SK-N-SH (cell line): ENCODE results near the gene FMNL2. TPM values are rescaled to one million over a fixed set of nuclear protein-coding genes. Genes with fewer than 3 reads are reported as not detected.

Source experiments
- CTCF ChIA-PET: fragments of 300-600, 350-600 bp; formaldehyde crosslinking; extraction: SDS; loops from one replicate; lab custom pipeline; 2021; lab: Yijun Ruan, JAX
- POLR2A ChIA-PET: fragments of 350-600 bp; sonication (Branson Sonifier 250); formaldehyde crosslinking; extraction: SDS; loops from one replicate; lab custom pipeline; 2020; ENCODE audit warnings: antibody characterized with exemption, inconsistent platforms; lab: Yijun Ruan, JAX
- DNase-seq: peaks from one replicate; pipeline ENCODE4 v3.0.0; 2012
- H2AFZ ChIP-seq: fragments of 200-600 bp; sonication (generic); 2 replicates; pipeline ENCODE4 v1.8.1; 2016; ENCODE audit warnings: antibody characterized with exemption, mild to moderate bottlenecking, low read depth
- H3F3A ChIP-seq: fragments of 200-600 bp; sonication (generic); replicated peaks from 2 replicates; pipeline ENCODE3; 2016; ENCODE audit warnings: antibody characterized with exemption, mild to moderate bottlenecking; ENCODE audit not compliant: insufficient read depth
- H3K27ac ChIP-seq, 2 experiments: fragments of 200-500 bp in 1 of 2; fragments of 200-600 bp in 1 of 2; sonication (Bioruptor generic) in 1 of 2; sonication (generic), shearing (Covaris generic) in 1 of 2; 2 replicates each; pipeline versions ENCODE4 v1.5.1 to v1.6.1; 2014 to 2016; ENCODE audit warnings: low read depth in 2 of 2, inconsistent platforms in 1 of 2, low read length in 1 of 2, mild to moderate bottlenecking in 1 of 2, mixed read lengths in 1 of 2
- H3K27me3 ChIP-seq: fragments of 200-600 bp; sonication (generic), shearing (Covaris generic); 2 replicates; pipeline ENCODE4 v1.6.1; 2016; ENCODE audit warnings: mixed run types; ENCODE audit not compliant: insufficient read depth
- H3K36me3 ChIP-seq, 2 experiments: fragments of 200-500 bp in 1 of 2; fragments of 200-600 bp in 1 of 2; sonication (Bioruptor generic) in 1 of 2; sonication (generic) in 1 of 2; replicated peaks in 1 of 2; 2 replicates each; pipeline versions ENCODE3 to v1.5.1; 2014 to 2016; ENCODE audit warnings: low read length in 1 of 2, mild to moderate bottlenecking in 1 of 2; ENCODE audit not compliant: insufficient read depth in 2 of 2, control insufficient read depth in 1 of 2
- H3K4me1 ChIP-seq, 2 experiments: fragments of 200-500 bp in 1 of 2; fragments of 200-600 bp in 1 of 2; sonication (Bioruptor generic) in 1 of 2; sonication (generic), shearing (Covaris generic) in 1 of 2; 2 replicates each; pipeline versions ENCODE4 v1.5.1 to v1.6.1; 2014 to 2016; ENCODE audit warnings: low read depth in 1 of 2, low read length in 1 of 2, mixed run types in 1 of 2; ENCODE audit not compliant: insufficient read depth in 2 of 2, control insufficient read depth in 1 of 2
- H3K4me2 ChIP-seq: fragments of 200-600 bp; sonication (generic), shearing (Covaris generic); 2 replicates; pipeline ENCODE4 v1.6.1; 2017; ENCODE audit warnings: mixed run types
- H3K4me3 ChIP-seq, 2 experiments: fragments of 200-500 bp in 1 of 2; fragments of 200-600 bp in 1 of 2; sonication (Bioruptor generic) in 1 of 2; sonication (generic), shearing (Covaris generic) in 1 of 2; 2 replicates each; pipeline versions ENCODE4 v1.5.1 to v1.8.1; 2014 to 2016; ENCODE audit warnings: low read depth in 2 of 2, inconsistent platforms in 1 of 2, low read length in 1 of 2, mild to moderate bottlenecking in 1 of 2, mixed read lengths in 1 of 2, moderate library complexity in 1 of 2
- H3K79me2 ChIP-seq: fragments of 200-600 bp; sonication (generic); 2 replicates; pipeline ENCODE4 v1.8.1; 2017; ENCODE audit warnings: mild to moderate bottlenecking; ENCODE audit not compliant: insufficient read depth
- H3K9ac ChIP-seq: fragments of 200-600 bp; sonication (generic); 2 replicates; pipeline ENCODE4 v1.6.1; 2017; ENCODE audit warnings: mixed run types
- H3K9me2 ChIP-seq: fragments of 200-600 bp; sonication (generic); 2 replicates; pipeline ENCODE4 v1.6.1; 2017; ENCODE audit warnings: mixed run types
- H3K9me3 ChIP-seq: fragments of 200-600 bp; sonication (generic); 2 replicates; pipeline ENCODE4 v1.6.1; 2017; ENCODE audit warnings: mixed run types, mild to moderate bottlenecking, moderate library complexity
- H4K20me1 ChIP-seq: fragments of 200-600 bp; sonication (generic); 2 replicates; pipeline ENCODE4 v1.6.1; 2017; ENCODE audit warnings: mild to moderate bottlenecking, mixed run types; ENCODE audit not compliant: insufficient read depth
- CHD2 ChIP-seq: fragments of 150-350 bp; IDR thresholded peaks from 2 replicates; pipeline ENCODE4 v1.6.1; 2018; ENCODE audit warnings: low read length; ENCODE audit not compliant: partially characterized antibody
- ELF1 ChIP-seq: IDR thresholded peaks from 2 replicates; pipeline ENCODE4 v1.4.0; 2012
- EP300 ChIP-seq, 2 experiments: IDR thresholded peaks; 2 replicates each; pipeline versions ENCODE4 v1.4.0 to v1.6.1; 2012; ENCODE audit warnings: borderline replicate concordance in 1 of 2, low read depth in 1 of 2, low read length in 1 of 2
- FOSL2 ChIP-seq: IDR thresholded peaks from 2 replicates; pipeline ENCODE4 v1.4.0; 2012; ENCODE audit warnings: low read depth, mild to moderate bottlenecking, moderate library complexity, borderline replicate concordance
- MEF2A ChIP-seq: IDR thresholded peaks from 2 replicates; pipeline ENCODE4 v1.4.0; 2012; ENCODE audit warnings: low read depth, borderline replicate concordance
- MXI1 ChIP-seq: IDR thresholded peaks from 2 replicates; pipeline ENCODE4 v1.6.1; 2012; ENCODE audit warnings: mild to moderate bottlenecking, low read depth, low read length, improper control_type of control experiment
- POLR2AphosphoS5 ChIP-seq: IDR thresholded peaks from 2 replicates; pipeline ENCODE4 v1.6.1; 2012; ENCODE audit warnings: low read depth, low read length
- RFX5 ChIP-seq: IDR thresholded peaks from 2 replicates; pipeline ENCODE4 v1.6.1; 2012; ENCODE audit warnings: mild to moderate bottlenecking, improper control_type of control experiment, low read length
- RXRA ChIP-seq: IDR thresholded peaks from 2 replicates; pipeline ENCODE4 v1.4.0; 2012; ENCODE audit warnings: low read depth, mild to moderate bottlenecking, borderline replicate concordance
- TAF1 ChIP-seq: IDR thresholded peaks from 2 replicates; pipeline ENCODE4 v1.6.1; 2012; ENCODE audit warnings: low read depth, mild to moderate bottlenecking, low read length, moderate library complexity, borderline replicate concordance
- TCF12 ChIP-seq: IDR thresholded peaks from 2 replicates; pipeline ENCODE4 v1.4.0; 2012
- USF1 ChIP-seq: IDR thresholded peaks from 2 replicates; pipeline ENCODE4 v1.4.0; 2012; ENCODE audit warnings: low read depth, borderline replicate concordance
- WGBS: methylation state at CpG from one replicate; pipeline ENCODE4 v1.1.6; 2017; ENCODE audit warnings: low lambda C conversion rate; 5-methylcytosine and 5-hydroxymethylcytosine counted together
- polyA plus RNA-seq, 3 experiments: library from polyadenylated mRNA; depleted of rRNA; stranded (reverse); fragments of >200 nt; gene quantifications; 2 replicates each; pipeline ENCODE4 v1.2.3, GENCODE V29; 2012
- TF ChIP-seq, protein P1 (sequence below): IDR thresholded peaks from 2 replicates; pipeline ENCODE4 v1.4.0; 2012; ENCODE audit warnings: low read depth
- TF ChIP-seq, protein P2 (sequence below): IDR thresholded peaks from 2 replicates; pipeline ENCODE4 v1.6.1; 2012; ENCODE audit warnings: mild to moderate bottlenecking, low read depth, low read length, moderate library complexity
- TF ChIP-seq, protein P3 (sequence below): fragments of 150-350 bp; IDR thresholded peaks from 2 replicates; pipeline ENCODE4 v1.6.1; 2016; ENCODE audit warnings: mild to moderate bottlenecking, low read depth, low read length

FMNL2 gene
- polyA plus RNA-seq, 1 of the 3 experiments (the other 2 are of a cell fraction), result 14.5 TPM

DNA sequence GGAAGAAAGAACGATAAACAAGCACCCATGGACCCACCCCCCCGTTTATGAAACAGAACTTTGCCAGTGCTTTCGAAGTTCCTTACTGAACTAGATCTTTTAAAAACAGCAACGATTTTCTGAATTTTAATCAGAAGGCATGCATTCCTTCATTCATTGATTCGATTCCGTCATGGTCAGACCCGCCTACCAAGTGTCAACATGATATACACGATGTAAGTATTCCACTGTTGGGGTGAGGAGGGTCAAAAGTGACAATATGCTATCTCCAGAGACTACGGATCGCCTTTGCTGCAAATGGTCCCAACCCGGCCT lies 316 bp upstream of the FMNL2 start:
- H3K4me1 ChIP-seq, result peaks cover 4 to 7% of the 10 kb centered on the region in 2 experiments; a peak in 3 of 4 replicates
- TF ChIP-seq TAF1 (no peak), RFX5 (no peak), MXI1 (no peak; the same call in 1 of the 2 replicates), CHD2 (no peak), USF1 (no peak), POLR2AphosphoS5 (no peak), EP300 (IDR thresholded peaks at IDR 0.05; ENCODE audit: borderline replicate concordance in 1 of 2, low read depth in 1 of 2, low read length in 1 of 2) (no peak), FOSL2 (no peak), RXRA (no peak), TCF12 (no peak), ELF1 (no peak), MEF2A (no peak)
- TF ChIP-seq, protein P1, sequence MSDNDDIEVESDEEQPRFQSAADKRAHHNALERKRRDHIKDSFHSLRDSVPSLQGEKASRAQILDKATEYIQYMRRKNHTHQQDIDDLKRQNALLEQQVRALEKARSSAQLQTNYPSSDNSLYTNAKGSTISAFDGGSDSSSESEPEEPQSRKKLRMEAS, result no peak
- TF ChIP-seq, protein P2, sequence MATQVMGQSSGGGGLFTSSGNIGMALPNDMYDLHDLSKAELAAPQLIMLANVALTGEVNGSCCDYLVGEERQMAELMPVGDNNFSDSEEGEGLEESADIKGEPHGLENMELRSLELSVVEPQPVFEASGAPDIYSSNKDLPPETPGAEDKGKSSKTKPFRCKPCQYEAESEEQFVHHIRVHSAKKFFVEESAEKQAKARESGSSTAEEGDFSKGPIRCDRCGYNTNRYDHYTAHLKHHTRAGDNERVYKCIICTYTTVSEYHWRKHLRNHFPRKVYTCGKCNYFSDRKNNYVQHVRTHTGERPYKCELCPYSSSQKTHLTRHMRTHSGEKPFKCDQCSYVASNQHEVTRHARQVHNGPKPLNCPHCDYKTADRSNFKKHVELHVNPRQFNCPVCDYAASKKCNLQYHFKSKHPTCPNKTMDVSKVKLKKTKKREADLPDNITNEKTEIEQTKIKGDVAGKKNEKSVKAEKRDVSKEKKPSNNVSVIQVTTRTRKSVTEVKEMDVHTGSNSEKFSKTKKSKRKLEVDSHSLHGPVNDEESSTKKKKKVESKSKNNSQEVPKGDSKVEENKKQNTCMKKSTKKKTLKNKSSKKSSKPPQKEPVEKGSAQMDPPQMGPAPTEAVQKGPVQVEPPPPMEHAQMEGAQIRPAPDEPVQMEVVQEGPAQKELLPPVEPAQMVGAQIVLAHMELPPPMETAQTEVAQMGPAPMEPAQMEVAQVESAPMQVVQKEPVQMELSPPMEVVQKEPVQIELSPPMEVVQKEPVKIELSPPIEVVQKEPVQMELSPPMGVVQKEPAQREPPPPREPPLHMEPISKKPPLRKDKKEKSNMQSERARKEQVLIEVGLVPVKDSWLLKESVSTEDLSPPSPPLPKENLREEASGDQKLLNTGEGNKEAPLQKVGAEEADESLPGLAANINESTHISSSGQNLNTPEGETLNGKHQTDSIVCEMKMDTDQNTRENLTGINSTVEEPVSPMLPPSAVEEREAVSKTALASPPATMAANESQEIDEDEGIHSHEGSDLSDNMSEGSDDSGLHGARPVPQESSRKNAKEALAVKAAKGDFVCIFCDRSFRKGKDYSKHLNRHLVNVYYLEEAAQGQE, result no peak
- TF ChIP-seq, protein P3, sequence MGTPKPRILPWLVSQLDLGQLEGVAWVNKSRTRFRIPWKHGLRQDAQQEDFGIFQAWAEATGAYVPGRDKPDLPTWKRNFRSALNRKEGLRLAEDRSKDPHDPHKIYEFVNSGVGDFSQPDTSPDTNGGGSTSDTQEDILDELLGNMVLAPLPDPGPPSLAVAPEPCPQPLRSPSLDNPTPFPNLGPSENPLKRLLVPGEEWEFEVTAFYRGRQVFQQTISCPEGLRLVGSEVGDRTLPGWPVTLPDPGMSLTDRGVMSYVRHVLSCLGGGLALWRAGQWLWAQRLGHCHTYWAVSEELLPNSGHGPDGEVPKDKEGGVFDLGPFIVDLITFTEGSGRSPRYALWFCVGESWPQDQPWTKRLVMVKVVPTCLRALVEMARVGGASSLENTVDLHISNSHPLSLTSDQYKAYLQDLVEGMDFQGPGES, result no peak
- H3K4me2 ChIP-seq, result peak overlapping the region; percentile 93
- no peaks in the 10 kb centered on the region for H3K9me2 ChIP-seq
- H4K20me1 ChIP-seq, result no peaks in the 10 kb centered on the region
- H3K9me3 ChIP-seq, result no peaks in the 10 kb centered on the region
- peak overlapping the region; percentile 81 to 90 for H3K4me3 ChIP-seq
- peak overlapping the region; percentile 95 for H2AFZ ChIP-seq
- no peaks in the 10 kb centered on the region for H3F3A ChIP-seq
- H3K27ac ChIP-seq, result peak overlapping the region in 1 of 2 experiments; percentile 47; a peak in 1 of 4 replicates
- H3K79me2 ChIP-seq, result peaks cover 46% of the 10 kb centered on the region
- 9% methylated on average over 11 of the region's 11 CpGs for WGBS
- POLR2A ChIA-PET, result interaction anchor here (0.7 to 1.4 kb wide), 3 partner anchors 9 to 297 kb away, joined by 3 read pairs; no protein-coding TSS in a partner anchor
- H3K36me3 ChIP-seq, result no peaks in the 10 kb centered on the region
- DNase-seq, result no peak
- no peaks in the 10 kb centered on the region for H3K27me3 ChIP-seq
- CTCF ChIA-PET, result interaction anchor here (1.3 kb wide), 1 partner anchor 150 kb away, joined by 4 read pairs; no protein-coding TSS in a partner anchor
- peak overlapping the region; percentile 68; the same call in 1 of the 2 replicates for H3K9ac ChIP-seq
